ENCODE data around the gene RAB25.
"Not testable (repeated sequence)": the region's sequence is repeated elsewhere in the genome, so short reads cannot be mapped to it uniquely, and the experiment has no call there.

RAB25 gene

DNA sequence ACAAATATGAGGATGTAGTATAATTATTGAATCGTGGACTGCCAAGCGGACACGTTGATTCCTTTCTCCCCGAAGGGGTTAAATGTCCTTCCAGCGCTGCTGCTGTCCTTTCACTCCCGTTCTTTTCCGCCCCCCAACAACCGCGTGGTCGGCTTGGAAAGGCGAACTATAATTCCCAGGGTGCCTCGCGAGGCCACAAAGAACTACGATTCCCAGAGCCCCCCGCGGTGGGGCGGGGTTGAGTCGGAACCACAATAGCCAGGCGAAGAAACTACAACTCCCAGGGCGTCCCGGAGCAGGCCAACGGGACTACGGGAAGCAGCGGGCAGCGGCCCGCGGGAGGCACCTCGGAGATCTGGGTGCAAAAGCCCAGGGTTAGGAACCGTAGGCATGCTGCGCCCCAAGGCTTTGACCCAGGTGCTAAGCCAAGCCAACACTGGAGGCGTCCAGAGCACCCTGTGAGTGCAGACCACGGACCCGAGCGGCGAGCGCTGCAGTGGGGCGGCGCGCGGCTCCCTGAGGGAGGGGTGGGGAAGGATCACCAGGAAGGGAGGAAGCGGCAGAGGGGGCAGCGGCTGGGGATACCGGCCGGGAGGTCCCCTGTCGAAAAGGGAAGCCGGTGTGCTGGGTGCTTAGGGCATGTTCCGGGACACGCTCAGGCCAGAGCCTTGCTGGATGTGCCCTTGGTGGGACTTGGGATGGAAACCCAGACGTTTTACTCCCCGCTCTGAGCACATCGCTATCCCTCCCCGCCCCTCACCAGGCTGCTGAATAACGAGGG lies 6.3 kb upstream of the RAB25 start, which contains the start of gene LAMTOR2:
LAMTOR2 (plus strand) TSS at position 283 of the 781 bp plus-strand sequence; CDS start at position 391, 108 bp downstream.
- peak; percentile 92 for DNase-seq (ENCODE audit: low read depth in 2 of 2)

DNA sequence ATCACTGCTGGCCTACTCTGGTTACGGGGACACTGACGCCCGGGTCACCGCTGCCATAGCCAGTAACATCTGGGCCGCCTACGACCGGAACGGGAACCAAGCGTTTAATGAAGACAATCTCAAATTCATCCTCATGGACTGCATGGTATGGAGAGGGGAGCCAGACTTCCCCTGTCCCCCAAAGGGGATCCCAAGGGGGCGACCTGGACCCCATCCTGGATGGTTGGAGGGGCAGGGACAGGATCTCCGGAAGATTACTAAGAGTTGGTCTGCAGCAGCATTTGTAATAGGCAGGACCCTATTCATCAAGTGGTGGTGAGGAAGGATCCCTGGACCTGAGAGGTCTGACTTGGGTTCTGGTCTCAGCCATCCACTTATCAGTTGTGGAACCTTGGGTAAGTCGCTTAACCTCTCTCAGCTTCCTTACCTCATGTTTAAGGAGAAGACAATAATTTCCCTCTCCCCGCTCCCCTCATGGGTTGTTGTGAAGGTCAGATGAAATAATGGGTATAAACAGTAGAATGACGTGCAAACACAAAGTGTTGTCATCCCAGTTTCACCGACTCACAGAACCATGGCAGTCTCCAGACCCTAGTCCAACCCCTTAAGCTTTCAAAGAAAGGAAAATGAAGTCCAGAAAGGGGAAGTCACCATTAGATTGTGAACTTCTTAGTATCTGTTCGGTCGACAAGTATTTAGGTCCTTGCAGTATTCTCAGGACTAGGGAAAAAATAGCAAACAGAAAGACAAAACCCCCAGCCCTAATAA lies 5.5 kb upstream of the RAB25 start:
- DNase-seq (ENCODE audit: low read depth in 2 of 2) = no peak

DNA sequence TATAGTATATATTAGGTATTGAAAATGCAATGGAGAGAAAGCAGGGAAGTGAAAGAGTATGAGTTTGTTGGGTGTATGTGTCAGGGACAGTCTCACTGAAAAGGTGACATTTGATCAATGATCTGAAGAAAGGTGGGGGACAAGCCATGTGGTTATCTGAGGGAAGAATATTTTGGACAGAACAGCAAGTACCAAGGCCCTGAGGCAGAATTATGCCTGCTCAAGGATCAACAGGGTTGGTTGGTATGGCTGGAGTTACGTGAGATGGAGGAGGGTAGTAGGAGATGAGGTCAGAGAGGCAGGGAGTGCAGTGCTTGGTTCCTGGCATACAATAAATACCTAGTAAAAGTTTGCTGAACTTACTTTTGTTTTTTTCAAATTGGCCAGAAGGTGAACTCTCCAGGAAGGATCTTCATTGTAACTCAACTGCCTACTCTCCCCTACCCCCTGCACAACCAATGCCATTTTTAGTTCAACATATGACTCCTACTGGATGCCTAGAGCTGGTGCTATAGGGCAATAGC lies 4.6 kb upstream of the RAB25 start:
- DNase-seq (ENCODE audit: low read depth in 2 of 2) = no peak

DNA sequence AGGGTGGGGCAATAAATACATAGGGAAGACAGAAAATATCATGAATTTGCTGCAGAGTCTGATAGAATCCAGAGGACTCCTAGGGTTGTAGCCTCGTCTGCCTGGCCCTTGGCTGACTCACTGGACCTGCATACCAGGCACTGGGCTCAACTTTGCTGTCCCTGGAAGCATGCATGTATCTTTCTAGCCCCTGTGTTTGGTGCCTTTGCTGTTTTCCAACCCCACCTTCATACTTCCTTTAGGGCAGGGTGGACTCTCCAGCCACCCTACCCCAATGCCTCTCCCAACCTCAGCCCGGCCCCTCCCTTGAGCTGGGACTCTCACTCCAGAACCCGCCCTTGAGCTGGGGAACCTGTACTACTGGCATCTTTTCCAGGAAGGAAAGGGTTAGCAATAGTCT lies 1.2 kb downstream of the RAB25 start:
- no peak for DNase-seq (ENCODE audit: low read depth in 2 of 2)

DNA sequence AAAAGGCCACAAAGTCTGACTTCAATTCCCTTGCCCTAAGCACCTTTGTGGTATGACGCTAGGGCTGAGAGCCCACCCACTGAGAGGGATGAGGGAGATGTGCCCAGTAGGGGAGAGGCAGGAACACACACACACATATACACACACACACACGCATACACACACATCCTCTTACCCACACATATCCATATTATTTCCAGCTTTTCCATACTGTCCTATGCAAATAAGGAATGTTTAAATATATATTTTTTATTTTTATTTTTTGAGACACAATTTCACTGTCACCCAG lies 3.0 kb downstream of the RAB25 start:
- no peak for DNase-seq (ENCODE audit: low read depth in 2 of 2)

DNA sequence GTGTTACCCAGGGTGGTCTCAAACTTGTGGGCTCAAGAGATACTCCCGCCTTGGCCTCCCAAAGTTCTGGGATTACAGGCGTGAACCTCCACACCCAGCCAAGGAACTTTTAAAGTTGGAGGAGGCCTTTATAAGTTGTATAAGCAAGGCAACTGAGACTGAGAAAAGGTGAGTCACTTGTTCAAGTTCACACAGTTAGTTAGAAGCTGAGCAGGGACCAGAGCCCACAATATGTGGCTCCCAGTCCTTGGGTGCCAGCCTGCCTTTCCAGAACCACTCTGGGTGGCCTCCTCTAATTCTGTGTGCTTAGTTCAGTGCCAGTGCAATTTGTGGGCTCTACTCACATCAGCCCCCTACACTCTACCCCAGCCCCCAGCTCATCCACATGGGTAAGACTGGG lies 3.7 kb downstream of the RAB25 start:
- DNase-seq (ENCODE audit: low read depth in 2 of 2) = no peak

DNA sequence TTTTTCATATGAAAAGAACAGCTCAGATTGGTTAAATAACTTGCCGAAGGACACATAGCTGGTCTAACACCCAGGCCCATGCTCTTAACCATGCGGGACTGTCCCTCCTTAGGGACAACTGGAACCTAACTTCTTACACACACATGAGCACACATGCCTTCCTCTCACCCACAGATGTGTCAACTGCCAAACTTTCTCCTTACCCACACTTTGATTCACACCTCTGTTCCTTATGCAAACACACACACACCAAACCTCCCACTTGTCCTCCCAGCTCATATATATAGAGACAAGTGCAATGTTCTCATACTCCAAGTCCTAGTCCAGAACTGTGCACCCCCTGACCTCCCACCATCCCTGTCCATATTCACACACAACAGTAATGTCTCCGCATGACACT lies 4.3 kb downstream of the RAB25 start:
- DNase-seq (ENCODE audit: low read depth in 2 of 2) = no peak

DNA sequence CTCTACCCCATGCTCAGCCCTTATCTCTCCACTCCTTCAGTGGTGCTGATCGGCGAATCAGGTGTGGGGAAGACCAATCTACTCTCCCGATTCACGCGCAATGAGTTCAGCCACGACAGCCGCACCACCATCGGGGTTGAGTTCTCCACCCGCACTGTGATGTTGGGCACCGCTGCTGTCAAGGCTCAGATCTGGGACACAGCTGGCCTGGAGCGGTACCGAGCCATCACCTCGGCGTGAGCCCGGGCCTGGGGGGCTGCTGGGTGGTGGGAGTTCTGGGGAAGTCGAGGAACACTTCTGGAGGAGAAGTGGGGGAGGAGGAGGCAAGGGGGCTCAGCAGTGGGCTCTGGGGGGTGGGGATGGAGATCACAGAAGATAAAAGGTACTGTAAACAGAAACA lies 4.9 kb downstream of the RAB25 start:
- no peak for DNase-seq (ENCODE audit: low read depth in 2 of 2)

DNA sequence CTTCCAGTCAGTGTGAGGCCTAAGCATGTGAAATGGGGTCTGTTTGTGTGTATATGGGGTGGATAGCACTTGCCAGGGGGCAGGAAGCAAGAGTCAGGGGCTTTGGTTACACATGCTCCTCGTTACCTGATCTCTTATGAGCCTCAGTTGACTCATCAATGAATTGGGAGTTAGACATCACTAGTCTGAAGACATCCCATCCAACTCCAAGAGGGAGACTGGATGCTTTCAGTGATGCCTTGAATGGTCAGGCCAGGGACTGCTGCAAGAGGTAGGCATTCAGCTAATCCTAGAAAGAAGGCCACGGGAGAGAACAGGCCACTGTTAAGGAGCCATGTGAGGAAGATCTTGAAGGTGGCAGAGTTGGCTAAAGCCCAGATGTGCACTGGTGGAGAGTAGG lies 6.3 kb downstream of the RAB25 start:
- DNase-seq (ENCODE audit: low read depth in 2 of 2) = no peak

DNA sequence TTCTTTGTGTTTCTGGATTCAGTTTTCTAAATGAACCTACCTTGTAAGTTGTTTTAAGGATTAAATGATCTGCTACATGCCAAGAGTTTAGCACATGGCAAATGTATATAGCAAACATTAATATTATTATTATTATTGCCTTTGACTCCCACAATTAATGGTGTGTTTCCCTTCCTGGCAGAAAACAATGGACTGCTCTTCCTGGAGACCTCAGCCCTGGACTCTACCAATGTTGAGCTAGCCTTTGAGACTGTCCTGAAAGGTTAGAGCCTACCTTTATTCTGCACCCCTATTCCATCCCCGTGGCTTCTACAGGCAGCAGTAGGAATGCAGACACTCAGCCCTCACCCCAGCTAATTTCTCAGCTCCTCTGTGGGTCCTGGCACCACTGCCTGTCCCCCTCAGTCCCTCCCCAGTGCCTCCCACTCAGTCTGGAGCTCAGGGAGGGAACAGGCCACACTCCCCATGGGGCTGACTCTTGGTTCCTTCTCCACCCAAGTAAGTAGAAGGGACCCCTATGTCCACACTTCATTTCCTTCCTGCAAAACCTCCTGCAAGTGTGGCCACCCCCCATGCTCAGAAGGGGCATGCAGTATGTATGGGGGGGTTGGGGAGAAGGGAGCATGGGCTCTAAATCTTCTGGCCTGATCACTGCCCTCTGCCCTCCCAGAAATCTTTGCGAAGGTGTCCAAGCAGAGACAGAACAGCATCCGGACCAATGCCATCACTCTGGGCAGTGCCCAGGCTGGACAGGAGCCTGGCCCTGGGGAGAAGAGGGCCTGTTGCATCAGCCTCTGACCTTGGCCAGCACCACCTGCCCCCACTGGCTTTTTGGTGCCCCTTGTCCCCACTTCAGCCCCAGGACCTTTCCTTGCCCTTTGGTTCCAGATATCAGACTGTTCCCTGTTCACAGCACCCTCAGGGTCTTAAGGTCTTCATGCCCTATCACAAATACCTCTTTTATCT lies 8.8 kb downstream of the RAB25 start:
- no peak for DNase-seq (ENCODE audit: low read depth in 2 of 2)

DNA sequence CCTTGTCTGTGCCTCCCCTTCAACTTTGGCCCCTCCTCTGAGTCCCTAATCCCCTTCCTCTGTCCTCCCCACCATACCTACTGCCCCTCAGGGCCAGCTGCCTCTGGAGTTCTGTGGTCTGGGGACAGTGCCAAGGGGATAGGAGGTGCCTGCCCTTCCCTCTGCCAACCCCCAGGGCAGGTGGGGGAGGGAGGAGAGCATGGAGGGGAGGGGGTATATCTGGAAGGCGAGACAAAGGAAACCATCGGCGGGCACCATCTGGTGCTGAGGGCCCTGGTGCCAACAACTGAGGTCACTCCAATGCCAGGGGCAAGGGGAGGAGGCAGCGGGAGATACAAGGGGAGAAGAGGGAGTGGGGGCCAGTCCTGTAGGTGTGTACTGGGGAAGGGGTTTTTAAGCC lies 9.6 kb downstream of the RAB25 start:
- DNase-seq (ENCODE audit: low read depth in 2 of 2) = no peak

DNA sequence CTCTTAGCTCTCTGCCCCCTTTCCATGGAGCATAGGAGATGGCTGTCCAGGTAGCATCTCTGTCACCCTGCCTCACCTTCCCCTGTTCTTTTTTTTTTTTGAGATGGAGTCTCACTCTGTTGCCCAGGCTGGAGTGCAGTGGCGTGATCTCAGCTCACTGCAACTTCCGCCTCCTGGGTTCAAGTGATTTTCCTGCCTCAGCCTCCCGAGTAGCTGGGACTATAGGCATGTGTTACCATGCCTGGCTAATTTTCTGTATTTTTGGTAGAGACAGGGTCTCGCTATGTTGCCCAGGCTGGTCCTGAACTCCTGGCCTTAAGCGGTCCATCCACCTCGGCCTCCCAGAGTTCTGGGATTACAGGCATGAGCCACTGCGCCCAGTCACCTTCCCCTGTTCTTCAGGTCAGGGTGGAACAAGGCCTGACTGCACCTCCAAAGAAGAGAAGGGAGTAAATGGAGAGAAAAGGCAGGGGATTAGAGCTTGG lies 10.4 kb downstream of the RAB25 start:
- not testable (repeated sequence) for DNase-seq (ENCODE audit: low read depth in 2 of 2)

DNA sequence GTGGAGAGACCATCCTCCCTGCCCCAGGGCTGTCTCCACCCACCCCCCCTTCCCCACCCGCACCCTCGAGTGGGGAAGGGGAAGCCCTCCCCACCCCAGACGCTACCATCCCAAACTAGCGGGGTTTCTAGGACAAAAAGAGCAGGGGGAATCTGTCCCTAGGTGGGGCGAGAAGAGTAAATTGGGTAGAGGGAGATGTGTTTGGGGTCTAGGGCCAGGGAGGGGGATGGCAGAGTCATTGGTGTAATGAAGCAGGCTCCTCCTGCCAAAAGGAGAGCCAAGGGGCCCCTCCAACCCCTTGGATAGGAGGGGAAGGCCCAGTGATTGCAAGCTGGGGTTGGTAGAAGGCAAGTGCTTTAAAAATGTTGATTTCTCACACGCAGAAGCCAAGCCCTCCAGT lies 11.3 kb downstream of the RAB25 start:
- DNase-seq (ENCODE audit: low read depth in 2 of 2) = no peak

DNA sequence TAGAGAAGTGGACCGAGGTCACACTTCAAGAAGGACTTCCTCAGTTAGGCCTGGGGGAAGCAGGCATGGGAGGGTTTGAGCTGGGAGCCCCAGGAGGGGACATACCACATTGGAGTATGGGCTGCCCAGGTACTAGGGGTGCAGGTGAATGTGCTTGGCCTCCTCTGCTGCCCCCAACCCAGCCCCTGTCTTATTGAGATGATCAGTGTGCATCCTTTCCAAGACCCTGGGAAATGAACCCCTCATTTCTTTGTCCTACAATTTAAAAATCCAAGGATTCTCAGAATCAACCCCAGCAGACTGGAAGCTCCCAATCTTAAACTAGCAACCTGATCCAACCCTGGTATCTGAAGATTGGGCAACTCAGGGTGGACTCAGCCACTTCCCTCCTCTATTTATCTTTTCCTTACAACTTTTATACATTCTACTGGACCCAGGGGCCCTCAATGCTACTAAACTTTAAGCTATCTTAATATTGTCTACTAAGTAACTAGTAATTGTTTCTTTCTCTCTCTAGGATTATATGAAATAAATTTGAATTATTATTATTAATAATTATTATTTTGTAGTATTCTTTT lies 12.2 kb downstream of the RAB25 start:
- DNase-seq (ENCODE audit: low read depth in 2 of 2) = no peak

DNA sequence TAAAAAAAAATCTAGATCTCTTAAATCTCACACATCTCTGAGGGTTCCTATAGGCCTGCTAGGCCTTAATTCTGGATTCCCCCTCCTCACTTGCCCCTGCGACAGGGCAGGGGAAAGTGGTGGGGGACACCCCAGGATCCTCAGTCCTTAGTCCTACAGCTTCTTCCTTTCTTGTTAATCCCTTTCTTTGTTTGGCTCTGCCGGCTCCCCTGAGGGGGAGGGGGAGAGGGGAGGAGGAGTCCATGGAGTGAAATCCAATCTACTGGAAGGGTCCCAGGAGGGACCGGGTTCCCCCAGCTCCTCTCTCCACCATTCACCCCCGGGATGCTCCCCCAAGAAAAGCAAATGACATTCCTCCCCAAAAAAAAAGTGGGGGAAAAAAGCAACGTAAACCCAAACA lies 12.8 kb downstream of the RAB25 start:
- no peak for DNase-seq (ENCODE audit: low read depth in 2 of 2)

DNA sequence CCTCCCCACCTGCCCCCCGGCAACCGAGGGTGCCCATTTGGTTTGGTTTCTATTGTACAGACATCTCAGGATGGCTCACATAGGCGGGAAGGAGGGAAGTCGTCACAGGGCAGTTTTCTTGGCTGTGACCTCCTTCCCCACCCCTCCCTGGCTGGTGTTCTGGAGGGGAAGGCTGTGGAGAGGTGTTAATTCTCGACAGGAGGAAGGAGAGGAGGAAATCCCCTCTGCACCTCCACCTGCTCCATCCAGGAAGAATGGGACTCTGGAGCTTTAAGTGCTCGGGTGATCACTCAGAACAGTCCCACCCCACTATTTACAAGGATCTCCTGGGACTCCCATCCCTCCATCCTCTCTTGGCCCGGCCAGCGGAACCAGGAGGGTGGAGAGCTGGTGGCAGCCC lies 13.7 kb downstream of the RAB25 start:
- no peak for DNase-seq (ENCODE audit: low read depth in 2 of 2)

DNA sequence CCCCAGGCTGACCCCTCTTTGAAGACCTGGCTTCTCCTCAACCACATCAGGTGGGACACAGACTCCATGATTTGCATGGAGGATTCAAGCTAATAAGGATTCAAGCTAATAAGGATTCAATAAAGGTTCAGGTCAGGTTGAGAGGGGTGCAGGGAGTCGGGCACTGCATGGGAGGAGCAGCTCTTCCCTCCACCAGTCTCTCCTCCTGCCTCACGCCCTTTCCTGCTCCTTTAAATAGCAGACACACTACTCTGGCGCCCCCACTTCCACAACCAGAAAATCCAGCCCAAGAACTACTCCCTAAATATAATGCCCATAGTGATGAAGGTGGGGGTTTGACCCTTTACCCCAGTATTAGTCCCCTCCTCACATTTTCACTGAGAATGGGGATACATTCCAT lies 14.2 kb downstream of the RAB25 start:
- DNase-seq (ENCODE audit: low read depth in 2 of 2) = no peak

DNA sequence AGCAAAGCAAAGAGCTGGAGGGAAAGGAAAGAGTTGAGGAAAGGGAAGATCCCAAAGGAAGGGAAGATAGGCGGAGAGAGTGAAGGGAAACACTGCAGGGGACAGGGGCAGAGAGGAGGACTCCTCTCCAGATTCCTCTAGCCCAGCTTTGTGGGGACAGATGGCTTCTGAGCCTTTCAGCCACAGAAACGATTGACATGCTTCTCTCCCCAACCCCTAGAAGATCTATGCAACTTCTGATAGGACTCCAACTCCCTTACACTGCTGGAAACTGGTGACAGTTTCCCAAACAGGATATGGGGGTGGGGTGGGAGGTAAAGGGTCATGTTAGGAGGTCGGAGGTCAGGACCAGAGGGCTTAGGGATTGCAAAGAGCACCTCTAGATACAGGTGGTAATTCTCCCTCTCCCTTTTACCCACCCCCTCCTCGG lies 14.8 kb downstream of the RAB25 start:
- no peak for DNase-seq (ENCODE audit: low read depth in 2 of 2)

DNA sequence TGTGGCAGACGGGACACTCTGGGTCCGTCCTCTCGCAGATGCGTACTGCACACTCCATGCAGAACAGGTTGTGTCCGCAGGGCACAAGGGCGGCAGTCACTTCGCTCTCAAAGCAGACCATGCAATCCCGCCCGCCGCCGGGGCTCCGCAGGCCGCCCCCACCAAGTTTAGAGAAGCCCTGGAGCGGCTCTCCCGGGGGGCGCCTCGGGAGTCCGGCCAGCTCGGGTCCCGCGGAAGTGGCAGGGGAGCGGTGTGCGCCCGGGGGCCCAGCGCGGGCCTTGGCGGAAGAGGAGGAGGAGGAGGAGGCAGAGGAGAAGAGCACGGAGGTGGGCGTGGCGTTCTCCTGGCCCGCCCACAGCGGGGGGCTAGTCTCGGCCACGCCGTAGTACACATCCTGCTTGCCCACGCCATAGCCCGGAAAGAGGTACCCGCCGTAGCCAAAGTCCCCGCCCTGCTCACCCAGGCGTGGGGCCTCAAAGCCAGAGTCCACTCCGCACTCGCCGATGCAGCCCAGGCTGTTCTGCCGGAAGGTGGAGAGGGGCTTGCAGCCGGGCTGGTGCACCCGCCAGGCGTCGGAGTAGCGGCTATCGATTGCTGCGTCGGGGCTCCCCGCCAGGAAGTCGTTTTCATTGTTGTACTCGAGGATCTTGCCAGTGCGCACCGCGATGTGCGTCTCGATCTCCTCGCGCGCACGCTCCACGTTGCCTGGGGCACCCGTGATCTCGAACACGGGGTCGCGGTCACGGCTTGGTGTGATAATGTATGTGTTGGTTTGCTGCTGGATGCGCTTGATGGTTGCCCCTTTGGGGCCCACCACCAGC lies 15.9 kb downstream of the RAB25 start:
- no peak for DNase-seq (ENCODE audit: low read depth in 2 of 2)

DNA sequence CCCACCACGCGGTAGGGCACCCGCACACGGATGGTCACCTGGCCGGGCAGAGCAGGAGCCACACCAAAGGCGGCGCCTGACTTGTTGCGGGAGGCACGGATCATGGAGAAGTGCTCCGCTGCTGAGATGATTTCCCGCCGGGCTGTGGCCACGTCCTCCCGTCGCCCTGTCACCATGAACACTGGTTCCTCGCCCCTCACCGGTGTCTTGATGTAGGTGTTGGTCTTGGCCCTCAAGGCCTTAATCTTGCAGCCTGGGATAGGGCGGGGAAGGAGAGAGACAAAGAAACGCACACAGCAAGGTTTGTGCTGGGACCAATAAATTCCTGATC lies 16.4 kb downstream of the RAB25 start:
- no peak for DNase-seq (ENCODE audit: low read depth in 2 of 2)

DNA sequence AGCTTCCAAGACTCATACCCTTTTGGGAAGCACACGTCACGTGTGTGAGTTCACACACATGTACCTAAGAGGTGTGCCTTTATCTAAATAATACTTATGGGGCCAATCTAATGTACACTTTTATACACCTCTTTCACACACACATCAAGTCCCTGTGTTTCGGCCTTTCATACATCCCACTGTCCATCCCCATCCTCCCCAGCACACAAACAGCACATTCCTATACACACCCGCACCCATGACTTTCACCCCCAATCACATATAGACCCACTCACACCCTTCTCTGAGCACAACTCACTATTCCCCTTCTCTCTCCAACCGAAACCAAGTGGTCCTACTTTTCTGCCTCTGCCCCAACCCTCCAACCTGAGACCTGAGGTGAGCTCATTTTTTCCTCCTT lies 17.8 kb downstream of the RAB25 start:
- no peak for DNase-seq (ENCODE audit: low read depth in 2 of 2)

All from stimulated activated CD8-positive, alpha-beta memory T cell treated with anti-CD3 and anti-CD28 coated beads, Interleukin-7, amount 100 ng/mL, for 1 hour (primary cell).